Islet of Langerhans (tissue), 1 donor: ENCODE measurements around the gene ZNF784.

Experiments
- FAIRE-seq: peaks from one replicate; lab custom pipeline; 2011; peaks lifted over from hg19 to GRCh38; lab: Jason Lieb, UNC

The ZNF784 gene

GRCh38 chr19:55624109-55625003 lies at the start of gene ZNF784:
Gene ZNF784, minus strand, starts transcription at chr19:55624566. Its CDS starts 5 bp downstream, at chr19:55624561.
- no peak for FAIRE-seq

GRCh38 chr19:55673889-55674288 lies 49.5 kb upstream of the ZNF784 start:
- FAIRE-seq, result no peak

DNA sequence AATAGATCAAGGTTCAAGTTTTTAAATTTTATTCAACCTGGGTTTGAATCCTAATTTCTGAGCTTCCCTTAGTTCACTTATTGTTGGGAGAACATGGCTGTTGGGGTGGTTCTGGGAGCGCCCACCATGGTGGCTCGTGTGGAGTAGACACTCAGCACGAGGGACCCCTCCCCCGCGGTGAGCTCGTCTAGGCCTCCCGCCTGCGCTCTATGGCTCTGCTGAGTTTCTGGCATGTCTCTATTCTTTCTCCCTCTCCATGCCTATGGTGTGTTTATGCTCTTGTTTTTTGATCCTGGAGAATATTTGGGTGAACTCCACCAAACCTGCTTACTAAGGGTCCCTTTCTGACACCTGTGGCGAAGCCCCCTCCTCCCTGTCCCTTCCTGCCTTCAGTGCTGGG lies 49.1 kb upstream of the ZNF784 start:
- no peak for FAIRE-seq

GRCh38 chr19:55672418-55672817 lies 48.1 kb upstream of the ZNF784 start:
- FAIRE-seq, result no peak

DNA sequence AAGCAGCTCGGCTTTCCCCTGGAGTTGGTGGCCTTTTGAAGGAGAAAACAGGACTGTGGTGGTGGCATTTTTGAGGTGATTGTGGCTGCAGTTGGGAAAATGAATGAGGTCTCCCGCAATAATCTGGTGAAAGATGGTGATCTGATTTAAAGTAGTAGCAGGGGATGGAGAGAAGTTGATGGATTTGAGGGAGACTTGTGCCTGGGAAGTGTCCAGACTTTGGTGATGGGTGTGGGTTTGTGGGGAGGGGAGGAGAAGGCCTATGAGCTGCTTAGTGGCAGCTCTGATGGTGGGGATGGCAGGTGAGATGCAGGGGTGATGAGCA lies 46.6 kb upstream of the ZNF784 start:
- FAIRE-seq, result no peak

- FAIRE-seq, result no peak
Measured at GRCh38 chr19:55670280-55671053, 46.1 kb upstream of the ZNF784 start.

DNA sequence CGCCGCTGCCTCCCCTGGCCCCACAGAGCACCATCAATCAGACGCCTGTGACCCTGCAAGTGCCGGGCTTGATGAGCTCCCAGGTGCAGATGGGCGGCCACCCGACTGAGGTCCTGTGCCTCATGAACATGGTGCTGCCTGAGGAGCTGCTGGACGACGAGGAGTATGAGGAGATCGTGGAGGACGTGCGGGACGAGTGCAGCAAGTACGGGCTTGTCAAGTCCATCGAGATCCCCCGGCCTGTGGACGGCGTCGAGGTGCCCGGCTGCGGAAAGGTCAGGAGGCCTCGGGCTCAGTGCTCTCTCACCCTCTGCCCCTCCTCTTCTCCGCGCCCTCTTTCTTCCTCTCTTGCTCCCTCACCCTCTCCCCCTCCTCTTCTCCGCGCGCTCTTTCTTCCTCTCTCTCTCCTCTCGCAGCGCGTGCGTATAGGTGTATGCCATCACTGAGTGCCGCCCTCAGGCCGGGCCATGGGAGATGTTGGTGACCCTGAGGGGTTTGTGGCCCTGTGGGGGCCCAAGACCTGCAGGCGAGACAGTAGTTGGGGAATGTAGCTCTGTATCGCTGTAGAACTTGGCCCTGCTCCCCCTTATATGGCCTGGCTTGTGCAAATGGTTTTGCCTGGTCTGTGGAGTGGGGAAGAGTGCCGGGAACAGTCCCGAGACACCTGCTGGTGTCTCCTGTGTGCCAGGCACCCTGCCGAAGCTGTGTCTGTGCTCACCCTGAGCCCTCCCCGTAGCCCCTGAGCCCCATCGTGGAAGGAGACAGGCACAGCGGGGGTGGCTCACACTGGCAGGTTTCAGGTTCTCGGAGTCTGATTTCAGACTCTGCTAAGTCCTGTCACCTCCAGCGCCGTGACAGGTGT lies 45.3 kb upstream of the ZNF784 start:
- FAIRE-seq, result no peak

DNA sequence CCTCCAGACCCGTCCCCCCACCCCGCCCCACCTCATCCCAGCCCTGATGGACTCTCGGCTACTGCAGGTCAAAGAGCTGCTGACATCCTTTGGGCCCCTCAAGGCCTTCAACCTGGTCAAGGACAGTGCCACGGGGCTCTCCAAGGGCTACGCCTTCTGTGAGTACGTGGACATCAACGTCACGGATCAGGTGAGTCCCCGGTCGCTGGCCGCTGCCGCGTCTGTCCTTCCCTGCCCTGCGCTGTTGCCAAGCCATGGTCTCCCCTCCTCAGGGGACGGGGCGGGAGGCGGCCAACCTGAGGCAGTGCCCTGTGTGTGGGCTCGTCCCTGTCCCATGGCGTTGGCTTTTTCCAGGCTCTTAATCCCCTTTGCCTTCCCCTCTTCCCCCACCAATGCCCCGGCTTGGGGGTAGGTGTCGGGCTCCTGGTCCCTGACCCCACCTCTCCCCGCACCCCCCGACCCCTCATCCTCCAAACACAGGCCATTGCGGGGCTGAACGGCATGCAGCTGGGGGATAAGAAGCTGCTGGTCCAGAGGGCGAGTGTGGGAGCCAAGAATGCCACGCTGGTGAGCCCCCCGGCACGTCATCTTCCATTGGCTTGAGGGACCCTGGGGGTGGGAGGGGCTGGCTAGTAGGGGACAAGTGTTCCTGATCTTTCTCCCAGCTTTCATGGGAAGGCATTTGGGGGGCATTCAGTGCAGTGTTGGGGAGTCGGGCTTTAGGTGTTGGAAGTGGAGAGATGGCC lies 44.4 kb upstream of the ZNF784 start:
- FAIRE-seq, result no peak

DNA sequence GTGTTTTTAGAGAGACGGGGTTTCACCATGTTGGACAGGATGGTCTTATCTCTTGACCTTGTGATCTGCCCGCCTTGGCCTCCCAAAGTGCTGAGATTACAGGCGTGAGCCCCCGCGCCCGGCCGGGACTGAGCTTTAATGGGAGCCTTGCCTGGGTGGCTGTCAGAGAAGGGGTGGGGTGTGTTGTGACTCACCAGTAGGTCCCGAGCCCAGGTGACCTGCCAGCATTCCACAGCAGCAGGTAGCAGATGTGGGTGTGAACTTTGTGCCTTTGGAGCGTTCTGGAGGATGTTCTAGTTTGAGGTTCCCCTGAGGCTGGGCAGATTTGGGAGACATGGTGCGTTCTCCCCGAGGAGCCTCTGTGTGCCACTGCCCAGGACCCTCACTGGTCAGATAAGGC lies 43.6 kb upstream of the ZNF784 start:
- no peak for FAIRE-seq

GRCh38 chr19:55667511-55667910 lies 43.1 kb upstream of the ZNF784 start:
- no peak for FAIRE-seq

- FAIRE-seq, result no peak
Measured at GRCh38 chr19:55667006-55667381, 42.6 kb upstream of the ZNF784 start.

DNA sequence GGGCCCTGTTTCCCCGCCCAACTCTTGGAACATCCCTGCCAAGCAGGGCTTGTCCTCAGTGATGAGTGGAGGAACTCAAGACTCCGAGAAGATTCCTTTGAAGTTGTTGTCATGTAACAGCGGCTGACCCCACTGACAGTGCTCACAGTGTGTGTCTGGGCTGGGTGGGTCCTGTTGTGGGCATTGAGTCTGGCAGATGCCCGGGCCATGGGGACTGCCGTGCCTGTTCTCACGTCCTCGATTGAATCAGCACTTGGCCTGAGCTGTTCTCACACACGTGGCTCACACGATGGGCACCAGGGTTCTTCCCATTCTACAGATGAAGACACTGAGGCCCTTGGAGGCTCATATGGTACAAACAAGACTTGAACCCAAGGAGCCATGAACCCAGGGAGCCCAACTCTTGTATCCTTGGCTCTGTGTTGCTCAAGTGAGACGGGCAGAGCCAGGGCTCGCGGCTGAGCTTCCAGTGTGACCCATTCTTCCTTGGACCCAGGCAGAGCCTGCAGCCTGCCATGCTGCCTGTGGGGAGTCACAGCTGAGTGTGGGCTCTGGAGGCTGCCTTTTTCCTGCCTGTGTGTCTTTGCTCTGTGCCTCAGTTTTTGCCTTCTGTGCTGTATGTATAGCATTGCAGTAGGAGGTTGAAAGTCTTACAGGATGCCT lies 42.1 kb upstream of the ZNF784 start:
- FAIRE-seq, result no peak

- no peak for FAIRE-seq
Measured at GRCh38 chr19:55663846-55664536, 39.6 kb upstream of the ZNF784 start.

GRCh38 chr19:55661826-55662225 lies 37.5 kb upstream of the ZNF784 start:
- no peak for FAIRE-seq

GRCh38 chr19:55660991-55661390 lies 36.6 kb upstream of the ZNF784 start:
- FAIRE-seq, result no peak

DNA sequence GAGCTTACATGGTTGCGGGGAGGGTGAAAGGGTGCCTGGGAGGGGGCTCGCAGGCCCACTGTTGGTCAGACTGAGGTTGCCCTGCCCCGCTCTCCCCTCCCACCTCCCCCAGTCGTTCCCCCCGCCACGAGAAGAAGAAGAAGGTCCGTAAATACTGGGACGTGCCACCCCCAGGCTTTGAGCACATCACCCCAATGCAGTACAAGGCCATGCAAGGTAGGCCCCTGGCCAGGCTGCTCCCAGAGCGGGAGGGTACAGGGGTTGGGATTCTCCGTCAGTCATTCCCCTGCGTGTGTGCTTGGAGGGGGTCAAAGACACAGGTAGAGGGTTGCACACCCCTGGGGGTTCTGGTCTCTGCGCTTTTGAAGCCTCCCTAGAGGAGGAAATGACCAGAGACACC lies 36.0 kb upstream of the ZNF784 start:
- FAIRE-seq, result no peak

- no peak for FAIRE-seq
Measured at GRCh38 chr19:55659822-55660221, 35.5 kb upstream of the ZNF784 start.

DNA sequence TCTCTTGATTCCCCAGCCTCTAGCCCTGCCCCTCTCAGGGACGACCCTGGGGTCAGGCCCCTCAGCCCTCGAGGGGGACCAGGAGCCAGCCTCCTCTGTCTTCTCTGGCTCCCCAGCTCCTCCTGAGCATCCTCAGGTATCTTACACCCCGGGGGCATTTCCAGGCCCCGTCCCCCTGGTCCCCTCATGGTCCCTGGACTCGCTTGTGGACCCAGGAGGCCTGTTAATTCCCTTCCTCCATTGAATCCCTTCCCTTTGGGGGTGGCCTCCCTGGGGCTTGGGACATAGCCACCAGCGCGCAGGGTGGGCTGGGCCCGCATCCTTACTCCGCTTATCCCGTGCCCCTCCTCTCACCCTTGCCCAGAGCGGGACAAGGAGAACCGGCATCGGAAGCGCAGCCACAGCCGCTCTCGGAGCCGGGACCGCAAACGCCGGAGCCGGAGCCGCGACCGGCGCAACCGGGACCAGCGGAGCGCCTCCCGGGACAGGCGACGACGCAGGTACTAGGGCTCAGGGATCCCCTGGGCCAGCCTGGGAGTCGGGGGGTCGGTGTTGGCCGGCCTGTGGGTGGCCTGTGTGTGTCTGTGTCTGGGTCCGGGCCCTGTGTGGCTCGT lies 34.6 kb upstream of the ZNF784 start:
- FAIRE-seq, result no peak

GRCh38 chr19:55656988-55657747 lies 32.8 kb upstream of the ZNF784 start:
- FAIRE-seq, result no peak

- FAIRE-seq, result no peak
Measured at GRCh38 chr19:55656552-55656951, 32.2 kb upstream of the ZNF784 start.
